Peyer's patch (tissue), 4 donors: Measurements from ENCODE around the gene WAPL.

Experiments used
- POLR2A ChIP-seq, 2 donors: fragments of 450-650 bp; IDR thresholded peaks; one replicate each; pipeline ENCODE4 v1.5.1; 2017; ENCODE audit warnings: antibody characterized with exemption in 2 of 2, mild to moderate bottlenecking in 2 of 2, moderate library complexity in 2 of 2
- TF ChIP-seq, protein P1 (sequence below), 6 experiments: fragments of 450-650 bp in 4 of 6; fragments of 200-600 bp in 2 of 6; sonication (generic) in 1 of 6; IDR thresholded peaks; one replicate each; pipeline ENCODE4 v1.5.1; 2017 to 2019; ENCODE audit warnings: antibody characterized with exemption in 6 of 6, mild to moderate bottlenecking in 3 of 6, moderate library complexity in 1 of 6

GRCh38 chr10:86526606-86527005, 5.0 kb upstream of the WAPL start:
- TF ChIP-seq, protein P1, sequence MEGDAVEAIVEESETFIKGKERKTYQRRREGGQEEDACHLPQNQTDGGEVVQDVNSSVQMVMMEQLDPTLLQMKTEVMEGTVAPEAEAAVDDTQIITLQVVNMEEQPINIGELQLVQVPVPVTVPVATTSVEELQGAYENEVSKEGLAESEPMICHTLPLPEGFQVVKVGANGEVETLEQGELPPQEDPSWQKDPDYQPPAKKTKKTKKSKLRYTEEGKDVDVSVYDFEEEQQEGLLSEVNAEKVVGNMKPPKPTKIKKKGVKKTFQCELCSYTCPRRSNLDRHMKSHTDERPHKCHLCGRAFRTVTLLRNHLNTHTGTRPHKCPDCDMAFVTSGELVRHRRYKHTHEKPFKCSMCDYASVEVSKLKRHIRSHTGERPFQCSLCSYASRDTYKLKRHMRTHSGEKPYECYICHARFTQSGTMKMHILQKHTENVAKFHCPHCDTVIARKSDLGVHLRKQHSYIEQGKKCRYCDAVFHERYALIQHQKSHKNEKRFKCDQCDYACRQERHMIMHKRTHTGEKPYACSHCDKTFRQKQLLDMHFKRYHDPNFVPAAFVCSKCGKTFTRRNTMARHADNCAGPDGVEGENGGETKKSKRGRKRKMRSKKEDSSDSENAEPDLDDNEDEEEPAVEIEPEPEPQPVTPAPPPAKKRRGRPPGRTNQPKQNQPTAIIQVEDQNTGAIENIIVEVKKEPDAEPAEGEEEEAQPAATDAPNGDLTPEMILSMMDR (IDR thresholded peaks at IDR 0.05) = no peak
- no peak for TF ChIP-seq POLR2A (IDR thresholded peaks at IDR 0.05)
